Prostate gland (tissue), 1 donor: Measurements from ENCODE around the gene SULF2.

Source experiments
- POLR2A ChIP-seq: fragments of 450-650 bp; IDR thresholded peaks from one replicate; pipeline ENCODE4 v1.6.1; 2016; ENCODE audit warnings: antibody characterized with exemption, mild to moderate bottlenecking
- POLR2AphosphoS5 ChIP-seq: sonication (generic); formaldehyde crosslinking; IDR thresholded peaks from one replicate; pipeline ENCODE4 v1.6.1; 2017; ENCODE audit warnings: antibody characterized with exemption

GRCh38 chr20:47814632-47815415 is 29.5 kb upstream of the SULF2 start:
- no peak for TF ChIP-seq POLR2A
- no peak for TF ChIP-seq POLR2AphosphoS5
